H9 (cell line): Measurements from ENCODE around the gene ERAL1. TPM values are rescaled to one million over a fixed set of nuclear protein-coding genes. Genes with fewer than 3 reads are reported as not detected.
"Not testable (repeated sequence)": the region's sequence is repeated elsewhere in the genome, so short reads cannot be mapped to it uniquely, and the experiment has no call there.

ENCODE experiments used
- DNase-seq: peaks from one replicate; pipeline ENCODE4 v3.0.0-alpha.2; 2017
- H2AFZ ChIP-seq: one replicate; pipeline ENCODE4 v1.6.1; 2013; ENCODE audit warnings: mild to moderate bottlenecking, low read length, control low read depth, moderate library complexity
- H2AK5ac ChIP-seq: 2 replicates; pipeline ENCODE4 v1.6.1; 2013; ENCODE audit warnings: low read length, control low read depth, mixed read lengths; ENCODE audit not compliant: insufficient read length
- H2BK120ac ChIP-seq: one replicate; pipeline ENCODE4 v1.6.1; 2013; ENCODE audit warnings: low read depth, mild to moderate bottlenecking, low read length, control low read depth, inconsistent platforms; ENCODE audit not compliant: poor library complexity, severe bottlenecking
- H2BK12ac ChIP-seq: 2 replicates; pipeline ENCODE4 v1.6.1; 2013; ENCODE audit warnings: low read length, control low read depth, mixed read lengths, low read depth; ENCODE audit not compliant: insufficient read length
- H2BK15ac ChIP-seq: 2 replicates; pipeline ENCODE4 v1.6.1; 2013; ENCODE audit warnings: low read depth, low read length, control low read depth
- H2BK20ac ChIP-seq: one replicate; pipeline ENCODE4 v1.6.1; 2013; ENCODE audit warnings: low read depth, mild to moderate bottlenecking, low read length, control low read depth, inconsistent platforms; ENCODE audit not compliant: poor library complexity, severe bottlenecking
- H2BK5ac ChIP-seq: 2 replicates; pipeline ENCODE4 v1.6.1; 2013; ENCODE audit warnings: low read length, control low read depth, mixed read lengths; ENCODE audit not compliant: insufficient read length
- H3K14ac ChIP-seq: 2 replicates; pipeline ENCODE4 v1.6.1; 2013; ENCODE audit warnings: low read length, control low read depth; ENCODE audit not compliant: insufficient read depth
- H3K18ac ChIP-seq: 2 replicates; pipeline ENCODE4 v1.6.1; 2013; ENCODE audit warnings: low read depth, mild to moderate bottlenecking, mixed read lengths, low read length, control low read depth; ENCODE audit not compliant: insufficient read length
- H3K23ac ChIP-seq: 2 replicates; pipeline ENCODE4 v1.6.1; 2013; ENCODE audit warnings: low read length, control low read depth, mixed read lengths, low read depth; ENCODE audit not compliant: insufficient read length
- H3K23me2 ChIP-seq: 2 replicates; pipeline ENCODE4 v1.6.1; 2013; ENCODE audit warnings: low read depth, mild to moderate bottlenecking, mixed read lengths, low read length, control low read depth; ENCODE audit not compliant: insufficient read length, poor library complexity, severe bottlenecking
- H3K27ac ChIP-seq: 2 replicates; pipeline ENCODE4 v1.5.1; 2013; ENCODE audit warnings: low read length, control low read depth, mixed read lengths, low read depth; ENCODE audit not compliant: insufficient read length
- H3K27me3 ChIP-seq: 2 replicates; pipeline ENCODE4 v1.6.1; 2013; ENCODE audit warnings: low read length, control low read depth, inconsistent platforms; ENCODE audit not compliant: insufficient read depth
- H3K4ac ChIP-seq: 2 replicates; pipeline ENCODE4 v1.6.1; 2013; ENCODE audit warnings: low read depth, mild to moderate bottlenecking, control low read depth, inconsistent platforms, low read length, moderate library complexity
- H3K4me1 ChIP-seq: 2 replicates; pipeline ENCODE4 v1.6.1; 2013; ENCODE audit warnings: low read length, control low read depth, inconsistent platforms; ENCODE audit not compliant: insufficient read depth
- H3K4me2 ChIP-seq: 2 replicates; pipeline ENCODE4 v1.6.1; 2013; ENCODE audit warnings: low read length, control low read depth, mixed read lengths; ENCODE audit not compliant: insufficient read length, insufficient read depth
- H3K56ac ChIP-seq: 2 replicates; pipeline ENCODE4 v1.6.1; 2013; ENCODE audit warnings: low read depth, mild to moderate bottlenecking, mixed read lengths, low read length, control low read depth; ENCODE audit not compliant: insufficient read length
- H3K79me1 ChIP-seq: 2 replicates; pipeline ENCODE4 v1.6.1; 2013; ENCODE audit warnings: low read depth, mild to moderate bottlenecking, moderate library complexity, low read length, control low read depth, inconsistent platforms; ENCODE audit not compliant: insufficient read depth, poor library complexity, severe bottlenecking
- H3K79me2 ChIP-seq: 2 replicates; pipeline ENCODE4 v1.6.1; 2013; ENCODE audit warnings: low read length, control low read depth, inconsistent platforms; ENCODE audit not compliant: insufficient read depth
- H3K9ac ChIP-seq: 2 replicates; pipeline ENCODE4 v1.6.1; 2013; ENCODE audit warnings: low read length, control low read depth, mixed read lengths; ENCODE audit not compliant: insufficient read length; ENCODE audit errors: extremely low read depth
- H3K9me3 ChIP-seq: one replicate; pipeline ENCODE4 v1.6.1; 2013; ENCODE audit warnings: low read depth, low read length, inconsistent platforms; ENCODE audit not compliant: control insufficient read depth
- H3T11ph ChIP-seq: one replicate; pipeline ENCODE4 v1.6.1; 2013; ENCODE audit warnings: mild to moderate bottlenecking, low read length, control low read depth, inconsistent platforms
- H4K20me1 ChIP-seq: one replicate; pipeline ENCODE4 v1.6.1; 2013; ENCODE audit not compliant: control insufficient read depth, insufficient read length, insufficient read depth
- H4K5ac ChIP-seq: 2 replicates; pipeline ENCODE4 v1.6.1; 2013; ENCODE audit warnings: low read depth, mild to moderate bottlenecking, mixed read lengths, low read length, control low read depth; ENCODE audit not compliant: insufficient read length
- H4K8ac ChIP-seq: replicated peaks from 2 replicates; pipeline ENCODE4 v1.6.1; 2013; ENCODE audit warnings: low read length, control low read depth, mixed read lengths, low read depth; ENCODE audit not compliant: insufficient read length
- H4K91ac ChIP-seq: 2 replicates; pipeline ENCODE4 v1.6.1; 2013; ENCODE audit warnings: low read depth, mild to moderate bottlenecking, moderate library complexity, mixed read lengths, low read length, control low read depth; ENCODE audit not compliant: insufficient read length
- H3K27ac Mint-ChIP-seq, 3 experiments: 2 replicates in 2 of 3; 3 replicates in 1 of 3; pipeline ENCODE4 v1.8.0; 2020 to 2021; ENCODE audit warnings: mixed read lengths in 3 of 3, mild to moderate bottlenecking in 1 of 3, moderate library complexity in 1 of 3
- H3K27me3 Mint-ChIP-seq: 2 replicates; pipeline ENCODE4 v1.8.0; 2021; ENCODE audit warnings: low read depth, mild to moderate bottlenecking, moderate library complexity, mixed read lengths
- H3K36me3 Mint-ChIP-seq, 3 experiments: 2 replicates in 2 of 3; 3 replicates in 1 of 3; pipeline ENCODE4 v1.8.0; 2020 to 2021; ENCODE audit warnings: low read depth in 3 of 3, mixed read lengths in 3 of 3; ENCODE audit not compliant: insufficient read depth in 1 of 3
- H3K4me1 Mint-ChIP-seq, 2 experiments: 2 replicates each; pipeline ENCODE4 v1.8.0; 2020; ENCODE audit warnings: mixed read lengths in 2 of 2
- H3K4me3 Mint-ChIP-seq, 2 experiments: 2 replicates in 1 of 2; 3 replicates in 1 of 2; pipeline ENCODE4 v1.8.0; 2020 to 2021; ENCODE audit warnings: mild to moderate bottlenecking in 2 of 2, mixed read lengths in 2 of 2, moderate library complexity in 1 of 2
- H3K9me3 Mint-ChIP-seq, 2 experiments: 2 replicates in 1 of 2; 3 replicates in 1 of 2; pipeline ENCODE4 v1.8.0; 2020; ENCODE audit warnings: mild to moderate bottlenecking in 2 of 2, mixed read lengths in 2 of 2, moderate library complexity in 1 of 2
- CTCF ChIP-seq: fragments of 200-600 bp; sonication (generic); conservative IDR thresholded peaks from 3 replicates; pipeline ENCODE4 v1.8.0; 2021; ENCODE audit warnings: antibody characterized with exemption, mild to moderate bottlenecking
- WGBS: extraction: QIAGEN DNeasy Blood & Tissue Kit; methylation state at CpG from one replicate; pipeline ENCODE4 v1.1.7; 2013; ENCODE audit warnings: missing lambda C conversion rate, low lambda C conversion rate, mixed read lengths; ENCODE audit not compliant: insufficient read length; ENCODE audit errors: extremely low coverage; 5-methylcytosine and 5-hydroxymethylcytosine counted together
- total RNA-seq: library from RNA; stranded (reverse); gene quantifications from 2 replicates; pipeline ENCODE4 v1.2.1, GENCODE V29; 2021

ERAL1 gene
- total RNA-seq, 1 experiment from 2014 or later = 67.8 TPM

- H3K27ac Mint-ChIP-seq = no peak overlapping the region
- no peak for TF ChIP-seq CTCF
- no peak overlapping the region for H3K56ac ChIP-seq
These were observed 21.2 kb downstream of the ERAL1 start for GRCh38 chr17:28875848-28876550.

DNA sequence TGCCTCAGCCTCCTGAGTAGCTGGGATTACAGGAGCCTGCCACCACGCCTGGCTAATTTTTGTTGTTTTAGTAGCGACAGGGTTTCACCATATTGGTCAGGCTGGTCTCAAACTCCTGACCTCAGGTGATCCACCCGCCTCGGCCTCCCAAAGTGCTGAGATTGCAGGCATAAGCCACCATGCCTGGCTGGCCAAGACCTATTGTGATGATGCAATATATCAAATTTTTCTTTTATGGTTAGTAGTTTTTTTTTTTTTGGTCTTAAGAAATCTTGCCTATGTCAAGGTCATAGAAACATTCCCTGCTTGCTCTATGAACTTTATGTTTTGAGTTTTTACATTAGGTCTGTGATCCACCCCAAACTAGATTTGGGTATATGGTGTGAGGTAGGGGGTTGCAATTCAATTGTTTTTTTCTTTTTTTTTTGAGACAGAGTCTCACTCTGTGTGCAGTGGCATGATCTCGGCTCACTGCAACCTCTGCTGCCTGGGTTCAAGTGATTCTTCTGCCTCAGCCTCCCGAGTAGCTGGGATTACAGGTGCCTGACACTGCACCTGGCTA, 22.4 kb downstream of the ERAL1 start:
- Mint-ChIP-seq H3K36me3 (peaks cover 17 to 44% (median 40%) of the 10 kb centered on the region in 3 experiments; a peak in 6 of 7 replicates), H3K4me1 (peaks cover 3 to 11% of the 10 kb centered on the region in 2 experiments)
- not testable (repeated sequence) for H4K20me1 ChIP-seq, H3T11ph ChIP-seq, H3K27me3 Mint-ChIP-seq, H3K14ac ChIP-seq, H4K8ac ChIP-seq, DNase-seq, H2BK5ac ChIP-seq, H3K27ac ChIP-seq, H3K9me3 ChIP-seq, H3K27ac Mint-ChIP-seq, H3K4me3 Mint-ChIP-seq, H3K79me2 ChIP-seq, H2BK15ac ChIP-seq, H3K23ac ChIP-seq, H3K23me2 ChIP-seq, H3K9me3 Mint-ChIP-seq, H2BK20ac ChIP-seq, H4K5ac ChIP-seq, H3K18ac ChIP-seq, H2AFZ ChIP-seq, H3K27me3 ChIP-seq, H3K56ac ChIP-seq, H2BK120ac ChIP-seq, H3K4ac ChIP-seq, H3K79me1 ChIP-seq, H3K4me1 ChIP-seq, H3K4me2 ChIP-seq, H3K9ac ChIP-seq, H2BK12ac ChIP-seq, H2AK5ac ChIP-seq, H4K91ac ChIP-seq
- no CpG with 5 or more reads among the region's 6 CpGs for WGBS

More at GRCh38 chr17:28875848-28876550, 21.2 kb downstream of the ERAL1 start:
- Histone ChIP-seq H4K91ac (no peak overlapping the region), H2BK12ac (no peak overlapping the region), H2AFZ (no peak overlapping the region), H4K20me1 (no peaks in the 10 kb centered on the region), H3K79me1 (no peaks in the 10 kb centered on the region), H3K9ac (no peak overlapping the region), H4K5ac (no peak overlapping the region), H3K23me2 (no peaks in the 10 kb centered on the region), H3K27ac (no peak overlapping the region), H3K4ac (no peak overlapping the region), H3K4me1 (no peaks in the 10 kb centered on the region), H3K27me3 (no peaks in the 10 kb centered on the region), H3T11ph (no peak overlapping the region), H3K79me2 (no peaks in the 10 kb centered on the region), H3K4me2 (no peak overlapping the region), H2AK5ac (no peak overlapping the region), H2BK20ac (no peak overlapping the region), H3K18ac (no peak overlapping the region), H3K14ac (no peak overlapping the region), H3K9me3 (no peaks in the 10 kb centered on the region), H3K23ac (no peak overlapping the region), H2BK120ac (no peak overlapping the region), H2BK5ac (no peak overlapping the region), H4K8ac (no peak overlapping the region), H2BK15ac (no peak overlapping the region)
- H3K36me3 Mint-ChIP-seq = peaks cover 11 to 32% (median 27%) of the 10 kb centered on the region in 3 experiments; a peak in 6 of 7 replicates
- H3K4me1 Mint-ChIP-seq = peaks cover 3 to 16% of the 10 kb centered on the region in 2 experiments
- DNase-seq = no peak
- WGBS = no CpG with 5 or more reads among the region's 1 CpG
- no peak overlapping the region for H3K4me3 Mint-ChIP-seq
- H3K9me3 Mint-ChIP-seq = peaks cover 4 to 6% of the 10 kb centered on the region in 2 experiments; a peak in 3 of 5 replicates
- peaks cover 9% of the 10 kb centered on the region for H3K27me3 Mint-ChIP-seq
